Midbrain (tissue), 1 donor: ENCODE data around the gene IREB2.

ENCODE experiments used
- DNase-seq: peaks from one replicate; lab custom pipeline; 2025; lab: John Stamatoyannopoulos, UW

The IREB2 gene

GRCh38 chr15:78550815-78551214, 112.8 kb downstream of the IREB2 start:
- no peak for DNase-seq
